GM23338 (cell line): ENCODE measurements around the gene ARAP1. TPM values are rescaled to one million over a fixed set of nuclear protein-coding genes. Genes with fewer than 3 reads are reported as not detected.

Experiments used
- ATAC-seq: fragments of 200-7000 bp; cut with Tn5 transposase; 3 replicates; pipeline ENCODE4 v1.9.1; 2020
- DNase-seq: peaks from one replicate; pipeline ENCODE4 v3.0.0-alpha.2; 2015; ENCODE audit warnings: low spot score
- H2AFZ ChIP-seq: fragments of 200-600 bp; sonication (generic); 2 replicates; pipeline ENCODE4 v1.8.0; 2016; ENCODE audit warnings: antibody characterized with exemption, mild to moderate bottlenecking, moderate library complexity
- H3F3A ChIP-seq: fragments of 200-600 bp; sonication (generic); replicated peaks from 2 replicates; pipeline ENCODE4 v1.8.0; 2017; ENCODE audit warnings: antibody characterized with exemption, mixed run types, low read depth
- H3K27ac ChIP-seq: fragments of 200-600 bp; sonication (generic); 2 replicates; pipeline ENCODE4 v1.6.1; 2016; ENCODE audit warnings: low read depth
- H3K27me3 ChIP-seq: fragments of 200-600 bp; sonication (generic); 2 replicates; pipeline ENCODE4 v1.8.0; 2016; ENCODE audit warnings: mild to moderate bottlenecking, mixed run types, moderate library complexity; ENCODE audit not compliant: insufficient read depth
- H3K36me3 ChIP-seq: fragments of 200-600 bp; sonication (generic); 2 replicates; pipeline ENCODE4 v1.8.0; 2016; ENCODE audit warnings: mild to moderate bottlenecking; ENCODE audit not compliant: insufficient read depth
- H3K4me1 ChIP-seq: fragments of 200-600 bp; sonication (generic); 2 replicates; pipeline ENCODE4 v1.8.0; 2016; ENCODE audit warnings: mild to moderate bottlenecking, moderate library complexity; ENCODE audit not compliant: insufficient read depth
- H3K4me2 ChIP-seq: fragments of 200-600 bp; sonication (generic); 2 replicates; pipeline ENCODE4 v1.7.1; 2017; ENCODE audit warnings: mixed run types
- H3K4me3 ChIP-seq: fragments of 200-600 bp; sonication (generic); 2 replicates; pipeline ENCODE4 v1.6.1; 2016; ENCODE audit warnings: mixed run types
- H3K79me2 ChIP-seq: fragments of 200-600 bp; sonication (generic); replicated peaks from 2 replicates; pipeline ENCODE4 v1.8.0; 2017; ENCODE audit warnings: mild to moderate bottlenecking; ENCODE audit not compliant: insufficient read depth
- H3K9me2 ChIP-seq: fragments of 200-600 bp; sonication (generic); 2 replicates; pipeline ENCODE4 v1.8.0; 2017; ENCODE audit not compliant: insufficient read depth
- H4K20me1 ChIP-seq: fragments of 200-600 bp; sonication (generic); replicated peaks from 2 replicates; pipeline ENCODE4 v1.8.0; 2017; ENCODE audit warnings: mild to moderate bottlenecking; ENCODE audit not compliant: insufficient read depth
- H3K27ac Mint-ChIP-seq: 2 replicates; pipeline ENCODE4 v1.8.0; 2020; ENCODE audit warnings: inconsistent platforms, mild to moderate bottlenecking, moderate library complexity, mixed read lengths
- H3K27me3 Mint-ChIP-seq: 3 replicates; pipeline ENCODE4 v1.8.0; 2022; ENCODE audit warnings: low read depth, mild to moderate bottlenecking, moderate library complexity, mixed read lengths, inconsistent platforms; ENCODE audit not compliant: insufficient read depth, poor library complexity
- H3K36me3 Mint-ChIP-seq: 3 replicates; pipeline ENCODE4 v1.8.0; 2021; ENCODE audit warnings: low read depth, mild to moderate bottlenecking, inconsistent platforms, moderate library complexity, mixed read lengths
- H3K4me1 Mint-ChIP-seq: 3 replicates; pipeline ENCODE4 v1.8.0; 2020; ENCODE audit warnings: mild to moderate bottlenecking, inconsistent platforms, mixed read lengths
- H3K4me3 Mint-ChIP-seq: 3 replicates; pipeline ENCODE4 v1.8.0; 2021; ENCODE audit warnings: moderate library complexity, mild to moderate bottlenecking, inconsistent platforms, mixed read lengths
- H3K9me3 Mint-ChIP-seq: 3 replicates; pipeline ENCODE4 v1.8.0; 2020; ENCODE audit warnings: moderate library complexity, mild to moderate bottlenecking, inconsistent platforms, mixed read lengths
- CREB1 ChIP-seq: fragments of 250-450 bp; sonication (Bioruptor Pico); IDR thresholded peaks from 2 replicates; pipeline ENCODE4 v1.5.0; 2020; ENCODE audit warnings: low read depth, mild to moderate bottlenecking, moderate library complexity
- CTCF ChIP-seq, 2 experiments: fragments of 200-600 bp in 1 of 2; sonication (generic) in 1 of 2; conservative IDR thresholded peaks; 2 replicates each; pipeline versions ENCODE4 v1.5.1 to v1.6.1; 2016 to 2017; ENCODE audit warnings: antibody characterized with exemption in 2 of 2, low read depth in 2 of 2, mild to moderate bottlenecking in 2 of 2, moderate library complexity in 1 of 2
- ETS1 ChIP-seq: IDR thresholded peaks from 2 replicates; pipeline ENCODE4 v1.6.1; 2016; ENCODE audit warnings: antibody characterized with exemption
- EZH2 ChIP-seq: fragments of 200-600 bp; sonication (generic); IDR thresholded peaks from one replicate; pipeline ENCODE4 v1.8.0; 2017; ENCODE audit warnings: antibody characterized with exemption, mild to moderate bottlenecking, low read depth; ENCODE audit not compliant: unreplicated experiment
- EZH2phosphoT487 ChIP-seq: fragments of 200-600 bp; sonication (generic); IDR thresholded peaks from one replicate; pipeline ENCODE4 v1.8.1; 2018; ENCODE audit warnings: antibody characterized with exemption; ENCODE audit not compliant: unreplicated experiment
- JUNB ChIP-seq: IDR thresholded peaks from one replicate; pipeline ENCODE4 v1.6.1; 2016; ENCODE audit warnings: antibody characterized with exemption; ENCODE audit not compliant: unreplicated experiment
- NANOG ChIP-seq: IDR thresholded peaks from 2 replicates; pipeline ENCODE4 v1.6.1; 2016; ENCODE audit warnings: antibody characterized with exemption, borderline replicate concordance
- POLR2AphosphoS5 ChIP-seq: IDR thresholded peaks from 2 replicates; pipeline ENCODE4 v1.6.1; 2016; ENCODE audit warnings: antibody characterized with exemption, low read depth
- REST ChIP-seq: IDR thresholded peaks from one replicate; pipeline ENCODE4 v1.6.1; 2018; ENCODE audit warnings: antibody characterized with exemption; ENCODE audit not compliant: unreplicated experiment
- STAT1 ChIP-seq: IDR thresholded peaks from one replicate; pipeline ENCODE4 v1.6.1; 2016; ENCODE audit warnings: antibody characterized with exemption; ENCODE audit not compliant: unreplicated experiment
- ZNF114 ChIP-seq: fragments of 250-450 bp; sonication (Bioruptor Pico); IDR thresholded peaks from 2 replicates; pipeline ENCODE4 v1.5.0; 2020; ENCODE audit warnings: mild to moderate bottlenecking, moderate library complexity
- ZNF331 ChIP-seq: fragments of 250-450 bp; sonication (Bioruptor Pico); IDR thresholded peaks from 2 replicates; pipeline ENCODE4 v1.5.0; 2020; ENCODE audit warnings: low read depth, mild to moderate bottlenecking, moderate library complexity
- ZNF462 ChIP-seq: fragments of 250-450 bp; sonication (Bioruptor Pico); IDR thresholded peaks from 2 replicates; pipeline ENCODE4 v1.5.0; 2020; ENCODE audit warnings: mild to moderate bottlenecking, moderate library complexity
- polyA plus RNA-seq: library from polyadenylated mRNA; unstranded; fragments of >200 nt; fragmentation: Nextera tagmentation; extraction: Ambion mirVana; gene quantifications from 2 replicates; pipeline ENCODE4 v1.2.1, GENCODE V29; 2016
- total RNA-seq: library from RNA; depleted of rRNA; stranded (reverse); fragments of >200 nt; shearing (Covaris generic); gene quantifications from 2 replicates; pipeline ENCODE4 v1.2.3, GENCODE V29; 2014

Gene ARAP1
- total and polyA plus RNA-seq, 2 experiments from 2014 or later: 24.5 to 116 TPM

- Mint-ChIP-seq H3K36me3 (no peaks in the 10 kb centered on the region), H3K9me3 (no peaks in the 10 kb centered on the region), H3K4me3 (no peak overlapping the region), H3K4me1 (peaks cover 18% of the 10 kb centered on the region), H3K27me3 (peaks cover 17% of the 10 kb centered on the region), H3K27ac (no peak overlapping the region; the same call in 1 of the 2 replicates)
- H3K9me2 ChIP-seq: no peaks in the 10 kb centered on the region
- no peaks in the 10 kb centered on the region for H3K79me2 ChIP-seq
- no peak for ATAC-seq
- no peaks in the 10 kb centered on the region for H3K27me3 ChIP-seq
- H3K4me1 ChIP-seq: peaks cover 5% of the 10 kb centered on the region; the same call in 1 of the 2 replicates
- H2AFZ ChIP-seq: no peak overlapping the region
- H3K36me3 ChIP-seq: no peaks in the 10 kb centered on the region
- no peaks in the 10 kb centered on the region for H3F3A ChIP-seq
- no peaks in the 10 kb centered on the region for H4K20me1 ChIP-seq
- no peak overlapping the region for H3K27ac ChIP-seq
- no peak overlapping the region for H3K4me2 ChIP-seq
- H3K4me3 ChIP-seq: no peak overlapping the region
- DNase-seq: no peak
- no peak for TF ChIP-seq JUNB
- no peak for TF ChIP-seq ETS1
- no peak for TF ChIP-seq ZNF462 (CRISPR knock-in tag)
- TF ChIP-seq REST: no peak
- TF ChIP-seq EZH2: no peak
- no peak for TF ChIP-seq POLR2AphosphoS5
- TF ChIP-seq CTCF (conservative IDR thresholded peaks at IDR 0.05; ENCODE audit: low read depth in 2 of 2): no peak
- no peak for TF ChIP-seq CREB1 (CRISPR knock-in tag)
- TF ChIP-seq NANOG: no peak
- TF ChIP-seq EZH2phosphoT487: no peak
- no peak for TF ChIP-seq ZNF331
- TF ChIP-seq STAT1: no peak
- no peak for TF ChIP-seq ZNF114 (CRISPR knock-in tag)
Measured at GRCh38 chr11:72772059-72772458, 19.9 kb upstream of the ARAP1 start.
